GM12892 (cell line): ENCODE data around the gene TSPAN5.

Source experiments
- POLR2A ChIP-seq: IDR thresholded peaks from 2 replicates; pipeline ENCODE4 v1.6.1; 2011; ENCODE audit warnings: low read depth, low read length, control low read depth
- TAF1 ChIP-seq: IDR thresholded peaks from 2 replicates; pipeline ENCODE4 v1.6.1; 2011; ENCODE audit warnings: low read depth, mild to moderate bottlenecking, control low read depth, low read length, borderline replicate concordance

- no peak for TF ChIP-seq POLR2A
- no peak for TF ChIP-seq TAF1
These were observed 51.5 kb downstream of the TSPAN5 start for GRCh38 chr4:98606894-98607293.
